NCI-H524 treated with DMSO at 0.1 percent for 48 hours (cell line): Measurements from ENCODE around the gene PTPRN2.

ENCODE experiments used
- DNase-seq: peaks from one replicate; lab custom pipeline; 2025; lab: John Stamatoyannopoulos, UW

PTPRN2 gene

GRCh38 chr7:158401295-158401694 is 186.3 kb downstream of the PTPRN2 start:
- no peak for DNase-seq

- no peak for DNase-seq
Measured at GRCh38 chr7:158400601-158401225, 186.9 kb downstream of the PTPRN2 start.

DNA sequence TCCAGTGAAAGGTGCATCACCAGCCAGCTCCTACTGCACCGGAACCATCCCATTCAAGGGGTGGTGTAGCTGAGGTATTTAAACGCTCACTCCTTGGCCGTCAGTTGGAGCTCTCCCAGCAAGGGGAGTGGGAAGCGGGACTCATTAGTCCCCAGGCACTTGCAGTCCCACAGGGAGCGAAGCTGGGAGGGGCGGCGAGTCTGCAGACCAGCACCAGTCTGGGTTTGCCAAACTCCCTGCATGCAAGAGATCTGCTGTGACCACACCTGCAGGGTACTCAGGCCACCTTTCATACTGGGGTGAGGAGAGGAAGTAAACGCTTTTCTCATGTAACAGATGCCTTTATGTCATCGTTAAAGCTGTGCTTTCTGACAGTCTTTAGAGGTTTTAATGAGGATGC is 187.9 kb downstream of the PTPRN2 start:
- DNase-seq, result no peak

DNA sequence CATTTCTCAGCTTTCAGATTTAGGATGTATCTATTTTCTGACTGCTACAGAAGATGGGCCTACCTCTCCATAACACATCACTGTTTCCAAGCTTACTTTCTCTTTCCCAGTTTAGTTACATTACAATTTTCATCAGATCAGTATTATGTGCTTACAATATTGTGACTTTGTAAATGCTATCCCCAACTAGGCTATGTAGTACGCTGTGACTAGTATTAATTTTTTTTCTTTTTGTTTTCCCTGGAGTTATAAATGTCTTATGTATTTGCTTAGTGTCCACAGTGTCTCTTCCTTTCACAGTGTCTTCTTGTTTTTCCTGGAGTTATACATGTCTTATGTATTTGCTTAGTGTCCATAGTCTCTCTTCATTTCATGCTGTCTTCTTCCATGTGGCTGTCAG is 188.9 kb downstream of the PTPRN2 start:
- DNase-seq, result no peak

- no peak for DNase-seq
Measured at GRCh38 chr7:158397885-158398284, 189.7 kb downstream of the PTPRN2 start.

DNA sequence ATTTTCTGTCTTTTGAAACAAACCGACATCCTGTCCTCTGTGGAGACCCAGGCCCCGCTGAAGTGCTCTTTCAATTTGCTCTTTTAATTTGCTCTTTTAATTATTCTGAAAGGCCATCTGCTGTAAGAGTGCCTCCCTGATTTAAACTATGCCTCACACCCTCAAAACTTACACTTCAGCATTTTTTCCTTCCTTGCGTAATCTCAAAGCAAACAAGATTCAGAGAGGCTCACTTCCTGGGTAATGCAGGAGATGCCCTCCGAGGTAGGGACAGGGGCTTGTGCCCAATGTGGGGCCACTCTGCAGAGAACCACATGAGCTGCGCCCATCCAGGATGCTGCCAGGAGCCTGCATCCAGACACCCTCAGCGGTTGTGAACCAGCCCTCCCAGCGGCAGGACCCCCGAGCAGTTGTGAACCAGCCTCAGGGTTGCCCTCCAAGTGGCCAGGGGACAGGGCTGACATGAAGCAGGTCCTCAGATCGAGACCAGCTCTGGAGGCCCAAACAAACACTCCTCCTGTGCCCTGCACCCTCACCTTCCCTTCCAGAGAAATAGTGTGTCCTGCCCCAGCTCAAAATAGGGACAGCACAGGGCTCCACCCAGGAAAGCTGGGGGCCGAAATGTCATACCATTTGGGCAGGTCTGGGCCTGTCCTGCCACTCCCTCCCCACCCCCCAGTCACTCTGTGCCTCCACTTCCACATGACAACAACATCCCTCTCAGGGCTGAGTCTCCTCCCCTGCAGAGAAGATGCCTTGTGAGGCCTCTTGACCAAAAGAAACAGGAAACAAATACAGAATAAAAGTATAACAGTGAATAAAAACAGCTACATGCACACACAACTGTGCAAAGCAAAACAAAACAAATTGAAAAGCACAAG is 190.4 kb downstream of the PTPRN2 start:
- DNase-seq, result no peak

- DNase-seq, result no peak
Measured at GRCh38 chr7:158396301-158396905, 191.2 kb downstream of the PTPRN2 start.

GRCh38 chr7:158395780-158396278 is 191.8 kb downstream of the PTPRN2 start:
- no peak for DNase-seq

DNA sequence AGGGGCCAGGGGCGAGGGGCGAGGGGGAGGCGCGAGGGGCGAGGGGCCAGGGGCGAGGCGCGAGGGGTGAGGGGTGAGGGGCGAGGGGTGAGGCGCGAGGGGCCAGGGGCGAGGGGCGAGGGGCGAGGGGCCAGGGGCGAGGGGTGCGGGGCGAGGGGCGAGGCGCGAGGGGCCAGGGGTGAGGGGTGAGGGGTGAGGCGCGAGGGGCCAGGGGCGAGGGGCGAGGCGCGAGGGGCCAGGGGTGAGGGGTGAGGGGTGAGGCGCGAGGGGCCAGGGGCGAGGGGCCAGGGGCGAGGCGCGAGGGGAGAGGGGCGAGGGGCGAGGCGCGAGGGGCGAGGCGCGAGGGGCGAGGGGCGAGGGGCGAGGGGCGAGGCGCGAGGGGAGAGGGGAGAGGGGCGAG is 192.3 kb downstream of the PTPRN2 start:
- DNase-seq, result no peak

- DNase-seq, result no peak
Measured at GRCh38 chr7:158394936-158395335, 192.7 kb downstream of the PTPRN2 start.

- no peak for DNase-seq
Measured at GRCh38 chr7:158393926-158394625, 193.5 kb downstream of the PTPRN2 start.

- DNase-seq, result no peak
Measured at GRCh38 chr7:158392251-158392650, 195.4 kb downstream of the PTPRN2 start.

DNA sequence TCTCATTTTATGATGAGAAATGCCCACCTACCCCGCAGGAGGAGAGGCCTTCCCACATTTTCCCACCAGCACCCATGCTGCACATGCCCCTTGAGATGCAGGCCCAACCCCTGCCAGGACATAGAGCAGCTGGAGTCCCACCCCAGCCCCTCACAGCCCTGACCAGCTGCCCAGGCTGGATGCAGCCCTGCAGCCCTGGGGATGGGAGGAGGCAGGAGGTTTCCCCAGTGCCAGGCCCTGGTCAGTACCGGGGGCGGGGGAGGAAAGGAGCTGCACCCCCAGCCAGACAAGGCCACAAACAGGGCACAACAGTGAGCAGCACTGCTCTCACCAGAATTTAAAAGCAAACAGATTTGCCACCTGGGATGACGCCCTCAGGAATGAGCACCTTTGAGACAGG is 196.1 kb downstream of the PTPRN2 start:
- no peak for DNase-seq

GRCh38 chr7:158391141-158391540 is 196.5 kb downstream of the PTPRN2 start:
- no peak for DNase-seq

DNA sequence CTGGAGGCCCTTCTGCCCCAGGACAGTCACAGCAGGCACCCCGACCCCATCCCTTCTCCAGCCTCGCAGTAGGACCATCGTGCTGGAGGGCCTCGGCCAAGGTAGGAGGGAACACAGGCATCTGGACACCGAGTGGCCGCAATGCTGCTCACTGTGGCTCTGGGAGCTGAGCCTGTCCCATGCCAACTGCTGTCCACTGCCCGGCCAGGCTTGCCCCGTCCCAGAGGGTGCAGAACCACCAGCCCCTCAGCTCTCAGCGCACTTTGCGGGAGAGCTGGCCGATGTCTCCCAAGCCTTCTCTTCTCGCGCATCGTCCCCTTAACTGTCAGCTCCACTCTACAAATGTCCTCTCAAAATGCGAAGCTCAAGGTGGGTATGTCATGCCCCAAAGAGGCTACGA is 197.2 kb downstream of the PTPRN2 start:
- DNase-seq, result no peak

GRCh38 chr7:158389514-158390425 is 197.9 kb downstream of the PTPRN2 start:
- no peak for DNase-seq

DNA sequence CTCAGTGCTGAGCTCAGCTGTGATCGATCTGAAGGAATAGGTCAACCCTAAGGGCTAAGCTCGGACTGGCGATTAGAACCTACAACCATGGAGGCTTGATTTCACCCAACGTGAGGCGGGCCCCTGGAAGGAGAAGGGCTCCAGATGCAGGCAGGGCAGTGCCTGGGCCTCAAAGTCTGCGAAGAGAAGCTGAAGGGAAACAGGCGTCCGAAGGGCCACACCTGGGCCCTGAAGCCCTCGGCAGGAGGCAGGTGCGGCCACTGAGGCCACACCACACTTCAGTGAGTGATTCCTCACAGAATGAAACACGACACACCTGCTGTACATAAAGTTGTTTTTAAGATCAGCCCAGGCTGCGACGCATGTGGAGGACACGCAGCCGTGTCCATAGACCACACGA is 198.7 kb downstream of the PTPRN2 start:
- no peak for DNase-seq

GRCh38 chr7:158388072-158388471 is 199.6 kb downstream of the PTPRN2 start:
- no peak for DNase-seq

DNA sequence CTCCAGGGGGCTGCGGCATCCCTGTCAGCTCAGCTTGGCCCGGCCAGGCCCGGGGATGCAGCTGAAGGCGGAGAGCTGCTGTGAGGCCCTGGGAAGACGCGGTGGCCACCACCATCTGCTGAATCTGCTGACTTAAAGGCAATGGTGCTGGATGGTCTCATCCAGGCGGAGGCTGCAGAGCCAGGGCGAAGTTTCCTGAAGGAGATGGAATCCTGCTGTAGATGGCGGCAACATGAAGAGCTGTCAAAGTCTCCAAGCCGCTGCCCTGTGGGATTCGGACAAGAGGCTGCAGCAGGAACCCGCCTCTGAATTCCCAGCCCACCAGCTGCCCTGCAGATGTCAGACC is 200.1 kb downstream of the PTPRN2 start:
- DNase-seq, result no peak

DNA sequence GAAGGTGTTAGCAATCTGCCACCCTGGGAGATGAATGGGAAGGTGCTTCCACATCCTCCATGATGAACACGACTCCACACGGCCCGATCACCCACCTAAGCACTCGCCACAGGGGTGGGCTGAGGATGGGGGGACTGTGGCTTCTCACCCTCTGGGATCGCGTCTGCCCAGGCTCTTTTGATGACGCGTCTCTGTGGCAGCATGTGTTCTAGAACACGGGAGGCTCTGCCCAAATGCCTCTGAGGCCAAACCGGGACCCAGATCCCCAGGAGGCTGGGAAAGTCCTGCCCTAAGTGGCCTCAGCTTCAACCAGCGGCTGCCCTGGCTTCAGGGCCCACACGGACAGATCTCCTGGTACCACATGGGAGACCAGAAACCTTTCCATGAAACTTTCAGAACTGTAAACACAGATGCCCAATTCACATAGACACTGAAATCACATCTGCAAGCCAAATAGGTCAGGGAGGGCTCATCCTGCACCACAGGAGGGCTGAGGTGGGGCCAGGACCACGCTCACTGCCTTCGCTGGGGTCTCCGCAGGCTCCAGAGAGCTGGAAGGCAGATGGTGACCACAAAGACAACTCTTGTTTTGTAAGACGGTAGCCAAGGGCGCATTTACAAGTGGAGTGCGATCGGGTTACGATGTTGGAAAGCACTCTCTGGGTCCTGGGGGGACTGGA is 200.6 kb downstream of the PTPRN2 start:
- no peak for DNase-seq

DNA sequence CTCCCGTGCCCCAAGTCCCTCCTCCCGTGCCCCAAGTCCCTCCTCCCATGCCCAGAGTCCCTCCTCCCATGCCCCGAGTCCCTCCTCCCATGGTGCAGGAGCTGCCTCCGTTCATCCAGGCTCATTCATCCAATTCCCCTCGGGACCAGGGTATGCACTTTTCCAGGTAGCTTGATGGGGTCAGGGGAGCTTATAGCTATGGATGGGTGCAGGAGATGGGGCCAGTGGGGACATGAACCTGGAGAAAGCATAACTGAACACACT is 201.3 kb downstream of the PTPRN2 start:
- no peak for DNase-seq
